Lung (tissue), 12 donors: Measurements from ENCODE around the gene BEND6. TPM values are rescaled to one million over a fixed set of nuclear protein-coding genes. Genes with fewer than 3 reads are reported as not detected.

Experiments used
- ATAC-seq: fragments of 200-7000 bp; cut with Tn5 transposase; one replicate; pipeline ENCODE4 v1.9.1; 2020; ENCODE audit warnings: moderate number of reproducible peaks; ENCODE audit not compliant: insufficient read depth, low FRiP score
- DNase-seq, 3 donors: peaks; one replicate each; pipeline ENCODE4 v3.0.0-alpha.2; 2013 to 2017
- H3K27ac ChIP-seq, 2 donors: one replicate each; pipeline ENCODE4 v1.5.1; 2013; ENCODE audit warnings: mild to moderate bottlenecking in 2 of 2, moderate library complexity in 2 of 2, control low read depth in 1 of 2, inconsistent platforms in 1 of 2, low read depth in 1 of 2, low read length in 1 of 2
- H3K27me3 ChIP-seq, 3 donors: one replicate each; pipeline ENCODE4 v1.5.1; 2013; ENCODE audit warnings: low read length in 2 of 3; ENCODE audit not compliant: control insufficient read depth in 3 of 3, insufficient read depth in 3 of 3
- H3K36me3 ChIP-seq, 4 donors: one replicate each; pipeline ENCODE4 v1.5.1; 2013; ENCODE audit warnings: low read length in 4 of 4, mild to moderate bottlenecking in 1 of 4, moderate library complexity in 1 of 4; ENCODE audit not compliant: control insufficient read depth in 4 of 4, insufficient read depth in 4 of 4
- H3K4me1 ChIP-seq, 5 donors: one replicate each; pipeline ENCODE4 v1.5.1; 2013; ENCODE audit warnings: low read length in 5 of 5, mild to moderate bottlenecking in 2 of 5, moderate library complexity in 1 of 5; ENCODE audit not compliant: control insufficient read depth in 5 of 5, insufficient read depth in 5 of 5
- H3K4me3 ChIP-seq: one replicate; pipeline ENCODE4 v1.5.1; 2013; ENCODE audit warnings: mild to moderate bottlenecking, control low read depth, moderate library complexity
- H3K9ac ChIP-seq, 2 donors: one replicate each; pipeline ENCODE4 v1.5.1; 2013; ENCODE audit warnings: low read length in 2 of 2, control low read depth in 1 of 2; ENCODE audit not compliant: insufficient read depth in 1 of 2
- H3K9me3 ChIP-seq, 4 donors: one replicate each; pipeline ENCODE4 v1.5.1; 2013; ENCODE audit warnings: low read length in 3 of 4, mild to moderate bottlenecking in 1 of 4, moderate library complexity in 1 of 4; ENCODE audit not compliant: control insufficient read depth in 4 of 4, insufficient read depth in 3 of 4
- CTCF ChIP-seq: IDR thresholded peaks from 2 replicates; pipeline ENCODE4 v1.5.1; 2012; ENCODE audit warnings: mild to moderate bottlenecking; ENCODE audit errors: control extremely low read depth, extremely low read depth
- WGBS, 2 donors: extraction: QIAGEN DNeasy Blood & Tissue Kit; methylation state at CpG; one replicate each; pipeline ENCODE4 v1.1.7; 2013; 5-methylcytosine and 5-hydroxymethylcytosine counted together
- polyA plus RNA-seq, 2 donors: library from polyadenylated mRNA; stranded (reverse); fragments of 200-250 nt; gene quantifications; one replicate each; pipeline ENCODE4 v1.2.1, GENCODE V29; 2013
- total RNA-seq, 2 donors: library from RNA; depleted of rRNA in 1 of 2; stranded (reverse); fragments of >200 nt in 1 of 2; gene quantifications; one replicate each; pipeline ENCODE4 v1.2.1, GENCODE V29; 2014 to 2021
- donor health status: control.
- donor health status: control.
- donor health status: Bipolar disorder and iron deficiency.
- donor health status: healthy.
- donor health status: DM: yes; HTN: yes; CAD: no.

BEND6 gene
- total and polyA plus RNA-seq, 4 donors = 0.23 to 0.95 (median 0.51) TPM

GRCh38 chr6:56970849-56971248 is 15.9 kb downstream of the BEND6 start:
- 95 to 98% methylated on average over 1 of the region's 1 CpG for WGBS, 2 donors
- H3K9ac ChIP-seq = no peak overlapping the region
- no peak for ATAC-seq
- no peak for DNase-seq
- no peaks in the 10 kb centered on the region for H3K4me1 ChIP-seq
- no peak overlapping the region for H3K27ac ChIP-seq
- peaks cover 0 to 6% (median 0%) of the 10 kb centered on the region in 3 donors for H3K27me3 ChIP-seq
- H3K4me3 ChIP-seq = no peak overlapping the region
- peaks cover 0 to 2% (median 2%) of the 10 kb centered on the region in 4 donors for H3K9me3 ChIP-seq
- TF ChIP-seq CTCF = no peak
- no peaks in the 10 kb centered on the region for H3K36me3 ChIP-seq

GRCh38 chr6:56977192-56977591 is 22.3 kb downstream of the BEND6 start:
- Histone ChIP-seq H3K9ac (no peak overlapping the region), H3K27ac (no peak overlapping the region), H3K4me1 (no peaks in the 10 kb centered on the region), H3K9me3 (peaks cover 0 to 7% (median 4%) of the 10 kb centered on the region in 4 donors), H3K4me3 (no peak overlapping the region), H3K36me3 (no peaks in the 10 kb centered on the region), H3K27me3 (no peaks in the 10 kb centered on the region)
- ATAC-seq (no peak), DNase-seq (no peak)
- TF ChIP-seq CTCF = no peak
- 94 to 100% methylated on average over 1 of the region's 1 CpG for WGBS, 2 donors

GRCh38 chr6:56978530-56978929 is 23.6 kb downstream of the BEND6 start:
- no peaks in the 10 kb centered on the region for H3K4me1 ChIP-seq
- H3K4me3 ChIP-seq = no peak overlapping the region
- peaks cover 0 to 7% (median 4%) of the 10 kb centered on the region in 4 donors for H3K9me3 ChIP-seq
- WGBS, 2 donors = 84 to 87% methylated on average over 1 of the region's 1 CpG
- ATAC-seq = no peak
- DNase-seq = no peak
- H3K27me3 ChIP-seq = no peaks in the 10 kb centered on the region
- H3K27ac ChIP-seq = no peak overlapping the region
- H3K9ac ChIP-seq = no peak overlapping the region
- H3K36me3 ChIP-seq = no peaks in the 10 kb centered on the region
- TF ChIP-seq CTCF = no peak

- Histone ChIP-seq H3K27ac (no peak overlapping the region), H3K27me3 (no peaks in the 10 kb centered on the region), H3K4me1 (no peaks in the 10 kb centered on the region), H3K4me3 (no peak overlapping the region), H3K9me3 (no peaks in the 10 kb centered on the region), H3K36me3 (no peaks in the 10 kb centered on the region), H3K9ac (no peak overlapping the region)
- TF ChIP-seq CTCF = no peak
- DNase-seq (no peak), ATAC-seq (no peak)
- WGBS, 2 donors = 39 to 61% methylated on average over 5 of the region's 5 CpGs
These were observed 29.5 kb downstream of the BEND6 start for GRCh38 chr6:56984361-56984760.
